Prostate gland (tissue), 2 donors: ENCODE results near the gene SLC2A4. TPM values are rescaled to one million over a fixed set of nuclear protein-coding genes. Genes with fewer than 3 reads are reported as not detected.

Source experiments
- small RNA-seq, 2 donors: library from RNA; depleted of rRNA; stranded (forward); fragments of <200 nt; gene quantifications; one replicate each; pipeline ENCODE3, GENCODE V24; 2016
- total RNA-seq, 2 donors: library from RNA; depleted of rRNA; stranded (reverse); fragments of >200 nt; gene quantifications; one replicate each; pipeline ENCODE4 v1.1.0, GENCODE V29; 2016

The SLC2A4 gene
- total RNA-seq, 2 donors from 2014 or later: 13.8 to 27.4 TPM

Small RNA genes within 50 kb of the gene (small RNA-seq; reads per million reads assigned to genes)
- gene AC026954.2: 0 reads per million in 2 donors
- 0 reads per million in 2 donors for gene RF00019

Other genes with a start within 250 kb of the SLC2A4 start
- 1 to 10 TPM; 1.7 to 1.8 TPM for gene SLC16A13, start 245.7 kb upstream of the SLC2A4 start, total RNA-seq
- gene SLC16A11, start 237.6 kb upstream of the SLC2A4 start, total RNA-seq: 1 to 10 TPM; 1.8 to 2.3 TPM
- gene CLEC10A, start 201.5 kb upstream of the SLC2A4 start, total RNA-seq: 1 to 10 TPM in 1 of 2 donors, under 1 TPM in 1; 0.55 to 5.7 TPM
- under 1 TPM in 1 of 2 donors, not detected in 1; 0.41 TPM for gene ASGR2, start 166.9 kb upstream of the SLC2A4 start, total RNA-seq
- gene ASGR1, start 102.3 kb upstream of the SLC2A4 start, total RNA-seq: 1 to 10 TPM in 1 of 2 donors, under 1 TPM in 1; 0.50 to 9.4 TPM
- gene DLG4, start 61.9 kb upstream of the SLC2A4 start, total RNA-seq: 10 to 100 TPM in 1 of 2 donors, 1 to 10 TPM in 1; 9.3 to 31.6 TPM
- 100 to 1,000 TPM; 589 to 593 TPM for gene ACADVL, start 61.8 kb upstream of the SLC2A4 start, total RNA-seq
- gene DVL2, start 47.2 kb upstream of the SLC2A4 start, total RNA-seq: 100 to 1,000 TPM in 1 of 2 donors, 10 to 100 TPM in 1; 52.3 to 116 TPM
- gene PHF23, start 42.3 kb upstream of the SLC2A4 start, total RNA-seq: 10 to 100 TPM; 41.2 to 92.5 TPM
- gene GABARAP, start 39.3 kb upstream of the SLC2A4 start, total RNA-seq: 100 to 1,000 TPM; 493 to 527 TPM
- gene CTDNEP1, start 30.0 kb upstream of the SLC2A4 start, total RNA-seq: 100 to 1,000 TPM in 1 of 2 donors, 10 to 100 TPM in 1; 61.2 to 107 TPM
- gene ELP5, start 29.5 kb upstream of the SLC2A4 start, total RNA-seq: 10 to 100 TPM; 50.1 to 65.2 TPM
- 10 to 100 TPM; 42.0 to 45.8 TPM for gene CLDN7, start 19.2 kb upstream of the SLC2A4 start, total RNA-seq
- gene YBX2, start 12.9 kb downstream of the SLC2A4 start, total RNA-seq: 10 to 100 TPM in 1 of 2 donors, under 1 TPM in 1; 0.64 to 49.1 TPM
- 100 to 1,000 TPM; 172 to 195 TPM for gene EIF5A, start 25.9 kb downstream of the SLC2A4 start, total RNA-seq
- gene GPS2, start 33.6 kb downstream of the SLC2A4 start, total RNA-seq: 100 to 1,000 TPM in 1 of 2 donors, 10 to 100 TPM in 1; 88.4 to 140 TPM
- 10 to 100 TPM; 15.7 to 36.0 TPM for gene NEURL4, start 47.6 kb downstream of the SLC2A4 start, total RNA-seq
- 1 to 10 TPM; 2.5 to 6.5 TPM for gene ACAP1, start 54.8 kb downstream of the SLC2A4 start, total RNA-seq
- 10 to 100 TPM in 1 of 2 donors, 1 to 10 TPM in 1; 8.9 to 15.2 TPM for gene KCTD11, start 70.4 kb downstream of the SLC2A4 start, total RNA-seq
- not detected for gene TMEM95, start 73.4 kb downstream of the SLC2A4 start, total RNA-seq
- gene TNK1, start 99.4 kb downstream of the SLC2A4 start, total RNA-seq: 10 to 100 TPM in 1 of 2 donors, 1 to 10 TPM in 1; 9.9 to 28.4 TPM
- 10 to 100 TPM; 25.8 to 26.4 TPM for gene PLSCR3, start 112.8 kb downstream of the SLC2A4 start, total RNA-seq
- gene TMEM256, start 122.4 kb downstream of the SLC2A4 start, total RNA-seq: 100 to 1,000 TPM in 1 of 2 donors, 10 to 100 TPM in 1; 63.0 to 192 TPM
- 10 to 100 TPM in 1 of 2 donors, 1 to 10 TPM in 1; 8.6 to 16.2 TPM for gene NLGN2, start 126.1 kb downstream of the SLC2A4 start, total RNA-seq
- gene SPEM1, start 138.6 kb downstream of the SLC2A4 start, total RNA-seq: 1 to 10 TPM in 1 of 2 donors, not detected in 1; 3.6 TPM
- gene SPEM2, start 143.9 kb downstream of the SLC2A4 start, total RNA-seq: 1 to 10 TPM in 1 of 2 donors, not detected in 1; 5.3 TPM
- gene SPEM3, start 147.1 kb downstream of the SLC2A4 start, total RNA-seq: under 1 TPM; 0.09 to 0.11 TPM
- gene TMEM102, start 153.7 kb downstream of the SLC2A4 start, total RNA-seq: 10 to 100 TPM in 1 of 2 donors, 1 to 10 TPM in 1; 9.9 to 10.3 TPM
- gene FGF11, start 157.8 kb downstream of the SLC2A4 start, total RNA-seq: 1 to 10 TPM; 1.2 to 4.2 TPM
- gene CHRNB1, start 163.3 kb downstream of the SLC2A4 start, total RNA-seq: 10 to 100 TPM in 1 of 2 donors, 1 to 10 TPM in 1; 6.9 to 10.4 TPM
- gene ZBTB4, start 197.9 kb downstream of the SLC2A4 start, total RNA-seq: 10 to 100 TPM; 60.5 to 69.4 TPM
- gene SLC35G6, start 199.7 kb downstream of the SLC2A4 start, total RNA-seq: not detected
- 100 to 1,000 TPM in 1 of 2 donors, 10 to 100 TPM in 1; 79.7 to 217 TPM for gene POLR2A, start 202.6 kb downstream of the SLC2A4 start, total RNA-seq